DMS 273 (cell line): ENCODE data around the gene FADS2.
A peak's percentile ranks its signal among the peaks of the same experiment; 100 is the strongest.

ENCODE experiments used
- DNase-seq: peaks from one replicate; lab custom pipeline; 2025; ENCODE audit not compliant: unreplicated experiment; lab: John Stamatoyannopoulos, UW

The FADS2 gene

DNA sequence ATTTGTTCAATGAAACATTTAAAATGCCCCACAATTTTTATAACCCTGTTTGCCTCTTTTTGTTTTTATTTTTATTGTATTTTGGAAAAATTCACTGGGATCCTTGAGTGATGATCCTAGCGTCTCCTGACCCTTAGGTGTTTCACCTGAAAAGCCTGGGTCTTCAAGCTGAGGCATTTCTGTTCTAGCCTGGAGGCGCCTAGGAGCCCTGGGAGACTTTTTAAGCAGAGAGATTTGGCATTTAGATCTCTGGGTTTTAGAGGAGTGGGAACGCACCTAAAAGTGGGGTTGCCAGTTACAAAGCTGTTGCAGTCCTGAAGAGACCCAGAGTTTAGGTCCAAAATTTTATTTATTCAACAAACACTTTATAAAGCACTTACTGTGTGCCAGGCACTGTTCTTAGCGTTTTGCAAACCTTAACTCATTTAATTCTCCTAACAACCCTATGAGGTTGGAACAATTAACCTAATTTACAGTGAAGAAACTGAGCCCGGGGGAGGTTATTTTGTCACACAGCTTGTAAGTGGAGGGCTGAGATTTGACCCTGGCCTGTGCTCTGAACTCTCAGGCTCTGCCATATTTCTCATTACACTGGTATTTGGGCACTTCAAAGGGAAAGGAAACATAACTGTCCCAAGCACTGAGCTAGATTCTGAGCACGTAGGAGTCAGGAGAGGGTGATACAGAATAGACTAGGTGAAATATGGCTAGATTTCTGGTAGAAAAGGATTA is 10.5 kb upstream of the FADS2 start:
- no peak for DNase-seq

DNA sequence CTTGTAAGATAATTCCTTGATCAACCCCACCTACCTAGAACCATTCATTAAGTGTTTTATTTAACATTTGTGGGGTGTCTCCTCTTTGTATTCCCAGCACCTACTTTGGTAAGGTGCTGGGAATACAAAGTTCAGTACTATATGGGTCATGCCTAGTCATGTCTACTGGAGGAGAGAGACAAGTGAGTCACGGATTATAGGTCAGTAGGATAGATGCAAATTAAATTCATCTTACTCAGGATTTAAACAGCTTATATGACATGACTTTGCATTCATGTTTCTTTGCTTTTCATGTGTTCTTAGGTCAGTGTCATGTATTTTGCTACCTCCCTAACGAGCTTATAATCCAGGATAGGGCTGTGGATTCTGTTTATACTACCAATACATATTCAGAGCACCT is 7.9 kb upstream of the FADS2 start:
- no peak for DNase-seq

DNA sequence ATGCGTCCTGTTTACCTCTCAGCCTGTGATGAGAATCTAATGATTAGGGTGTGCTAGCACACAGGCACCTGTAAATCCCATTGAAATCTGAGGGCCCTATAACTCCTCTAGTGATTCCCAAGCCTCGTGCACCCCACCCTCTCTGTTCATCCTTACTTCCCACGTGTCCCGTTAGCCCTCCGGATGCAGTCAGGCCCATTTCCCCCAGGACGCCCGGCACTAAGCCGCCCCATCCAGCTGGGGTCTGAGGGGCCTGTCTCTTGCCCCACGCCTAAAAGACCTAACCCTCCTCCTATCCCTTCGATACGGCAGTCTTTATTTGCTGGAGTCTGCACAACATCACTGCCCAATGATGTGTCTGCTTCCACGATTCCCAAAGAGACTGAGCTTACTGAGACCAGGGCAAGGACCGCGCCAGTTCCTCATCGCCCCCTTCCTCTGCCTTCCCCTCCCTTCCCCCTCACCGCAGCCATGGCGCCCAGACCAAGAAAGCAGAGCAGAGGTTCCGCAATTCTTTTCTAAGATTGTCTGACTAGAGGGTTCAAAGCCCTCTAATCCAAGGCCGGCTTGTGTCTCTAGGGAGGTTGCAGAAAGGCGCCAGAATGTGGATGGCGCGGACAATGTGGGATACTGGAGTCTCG is 1.1 kb upstream of the FADS2 start:
- DNase-seq = no peak

DNA sequence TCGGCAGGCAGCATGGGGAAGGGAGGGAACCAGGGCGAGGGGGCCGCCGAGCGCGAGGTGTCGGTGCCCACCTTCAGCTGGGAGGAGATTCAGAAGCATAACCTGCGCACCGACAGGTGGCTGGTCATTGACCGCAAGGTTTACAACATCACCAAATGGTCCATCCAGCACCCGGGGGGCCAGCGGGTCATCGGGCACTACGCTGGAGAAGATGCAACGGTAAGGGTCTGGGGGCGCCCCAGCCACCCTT is 204 bp downstream of the FADS2 start:
- no peak for DNase-seq

DNA sequence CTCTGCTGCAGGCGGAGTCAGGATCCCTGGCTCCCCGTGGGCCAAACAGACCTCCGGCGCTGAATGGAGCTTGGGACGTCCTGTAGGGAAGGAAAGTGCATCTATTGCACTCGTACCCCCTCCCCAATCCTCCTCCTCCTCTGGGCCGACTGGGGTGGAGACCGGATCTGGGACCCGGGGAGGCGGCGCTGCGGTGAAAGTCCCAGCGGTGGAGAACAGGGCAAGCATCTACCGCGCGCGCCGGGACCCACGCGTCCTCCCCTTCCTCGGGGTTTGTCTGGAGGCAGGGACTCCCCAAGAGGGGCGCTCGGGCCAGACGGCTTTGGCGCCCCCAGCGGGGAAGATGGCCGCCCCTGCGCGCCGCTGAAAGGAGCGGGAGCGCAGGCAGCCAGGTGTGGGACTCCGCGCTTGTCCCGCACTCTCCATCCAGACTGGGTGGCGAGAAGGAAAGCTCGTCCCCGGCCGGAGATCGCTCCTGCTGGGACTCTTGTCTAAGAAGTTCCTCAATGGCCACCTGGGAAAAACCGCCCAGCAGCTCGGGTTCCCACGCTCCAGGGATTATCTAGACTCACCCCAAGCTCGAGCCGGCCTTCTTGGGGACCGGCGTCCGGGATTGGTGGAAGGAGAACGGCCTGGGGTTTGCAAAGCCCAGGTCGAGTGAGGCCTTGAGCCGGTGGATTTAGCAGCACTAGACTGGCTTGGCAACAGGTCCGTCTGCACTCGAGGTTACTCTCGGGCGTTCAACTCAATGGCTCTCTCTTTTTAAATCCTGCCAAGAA is 718 bp downstream of the FADS2 start:
- DNase-seq = peak; percentile 69

DNA sequence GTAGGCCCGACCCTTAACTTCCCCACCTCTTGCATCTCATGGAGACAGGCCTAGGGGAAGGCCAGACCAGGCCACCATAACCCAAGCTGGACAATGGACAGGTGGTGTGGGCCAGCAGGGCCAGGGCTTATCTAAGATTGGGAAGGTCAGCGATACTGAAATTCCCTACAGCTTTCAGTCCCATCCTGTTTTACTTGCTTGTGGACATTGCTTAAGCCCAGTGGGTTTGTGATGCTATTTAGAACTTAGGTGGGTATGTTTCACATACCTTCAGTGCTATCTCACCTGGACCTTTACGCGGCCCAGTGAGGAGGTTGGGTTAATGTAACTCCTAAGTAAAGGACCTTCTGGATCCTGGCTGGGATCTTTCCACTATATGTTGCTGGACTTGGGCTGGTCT is 1.7 kb downstream of the FADS2 start:
- no peak for DNase-seq

DNA sequence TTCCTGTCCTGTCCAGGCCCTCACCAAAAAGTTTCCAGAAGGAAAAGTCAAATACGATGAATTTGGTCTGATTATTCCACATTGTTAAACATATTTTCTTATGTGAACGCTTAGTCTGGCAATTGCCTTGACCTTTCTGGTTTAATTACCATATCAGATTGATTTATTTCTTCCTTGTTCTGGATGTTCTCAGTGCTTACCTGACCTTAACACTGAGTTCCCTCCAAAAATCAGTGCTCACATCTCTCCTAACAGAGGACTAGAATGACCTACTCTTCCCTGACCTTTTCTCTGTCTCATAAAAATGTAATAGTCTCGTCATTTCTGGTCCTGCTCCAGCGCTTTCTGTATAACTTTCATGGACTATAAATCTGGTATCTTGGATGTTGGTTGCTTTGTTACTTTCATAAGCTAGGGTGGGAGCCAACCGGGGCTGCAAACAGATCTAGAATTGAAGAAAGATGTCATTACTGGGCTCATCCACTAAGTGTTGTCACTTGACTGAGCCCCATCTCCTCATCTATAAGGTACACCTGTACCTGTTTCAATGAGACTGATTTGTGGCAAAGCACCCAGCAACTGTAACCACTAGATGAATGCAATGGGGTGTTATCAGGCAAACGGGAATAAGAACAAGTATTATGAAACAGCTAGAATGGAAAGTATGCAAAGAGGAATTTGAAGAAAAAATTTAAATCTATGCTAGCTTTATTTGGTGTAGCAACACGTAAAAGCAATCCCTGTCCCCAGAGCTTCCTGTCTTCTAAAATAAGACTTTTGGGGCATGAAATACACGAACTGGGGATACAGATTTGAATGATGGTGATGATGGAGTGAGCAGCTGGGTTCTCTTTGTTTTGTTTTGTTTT is 2.4 kb downstream of the FADS2 start:
- no peak for DNase-seq

DNA sequence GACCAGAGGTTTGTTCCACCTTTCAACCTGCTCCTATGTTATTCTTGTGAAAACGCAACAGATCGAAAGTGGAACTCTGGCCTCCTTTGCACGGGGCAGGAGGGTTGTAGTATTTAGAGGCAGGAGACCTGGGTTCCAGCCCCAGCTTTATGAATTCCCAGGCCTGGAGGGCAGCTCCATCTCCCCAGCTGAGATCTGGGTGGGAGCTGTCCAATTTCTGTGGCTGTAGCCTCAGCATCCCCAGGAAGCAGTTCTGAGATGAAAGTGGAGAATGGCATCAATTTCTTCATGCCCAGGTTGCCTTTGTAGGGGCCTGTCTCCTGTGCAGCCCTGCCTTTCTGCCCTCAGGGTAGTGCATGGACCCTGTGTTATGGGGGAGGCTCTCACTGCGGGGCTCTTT is 4.1 kb downstream of the FADS2 start:
- no peak for DNase-seq

DNA sequence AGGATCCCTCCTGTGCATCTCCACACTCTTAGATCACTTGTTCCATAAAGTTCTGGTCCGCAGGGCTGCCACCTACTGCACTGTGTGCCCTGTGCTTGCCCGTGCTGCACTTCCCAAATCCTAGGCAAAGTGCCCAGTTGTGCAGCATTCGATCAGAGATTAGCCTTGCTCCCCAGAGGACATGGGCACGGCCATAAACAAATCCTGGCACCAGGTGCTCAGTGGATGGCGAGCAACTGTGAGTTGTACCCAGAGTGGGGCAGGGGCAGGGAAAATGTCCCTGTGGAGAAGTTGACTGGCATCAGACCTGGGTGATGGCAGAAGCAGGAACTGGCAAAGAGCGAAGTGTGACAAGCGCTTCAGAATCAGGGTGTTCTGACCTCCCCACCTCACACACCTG is 4.7 kb downstream of the FADS2 start:
- DNase-seq = no peak

DNA sequence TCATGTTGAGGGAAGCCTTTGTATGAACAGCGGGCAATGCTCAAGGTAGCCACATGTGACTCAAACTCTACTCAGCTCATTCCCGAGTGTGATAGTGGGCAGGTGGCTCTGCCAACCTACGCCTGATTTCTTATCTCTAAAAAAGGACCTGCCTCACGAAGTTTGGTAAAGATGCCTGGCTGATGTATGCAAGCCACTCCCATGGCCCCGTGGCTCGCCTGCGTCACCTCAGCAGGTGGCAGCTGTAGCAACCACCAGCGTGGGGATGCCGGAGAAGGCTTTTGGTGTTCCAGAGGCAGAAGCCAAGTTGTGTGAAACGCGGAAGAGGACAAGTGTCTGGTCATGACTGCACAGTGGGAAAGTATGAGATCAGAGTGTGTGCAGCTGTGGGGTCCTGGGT is 5.4 kb downstream of the FADS2 start:
- DNase-seq = no peak

DNA sequence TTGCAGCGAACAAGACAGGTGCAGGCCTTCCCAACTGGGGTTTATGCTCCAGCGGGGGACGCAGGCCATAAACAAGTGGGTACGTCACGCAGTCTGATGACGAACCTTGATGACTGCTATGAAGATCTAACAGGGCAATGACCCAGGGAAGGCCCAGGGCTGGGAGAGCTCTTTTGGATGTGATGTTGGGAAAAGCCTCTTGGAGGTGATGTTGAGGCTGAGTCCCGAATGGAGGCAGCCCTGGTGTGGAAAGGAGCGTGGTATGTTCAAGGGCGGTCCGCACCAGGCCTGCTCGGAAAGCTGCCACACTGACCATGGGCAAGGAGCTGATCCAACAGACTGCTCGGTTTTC is 5.8 kb downstream of the FADS2 start:
- DNase-seq = no peak

DNA sequence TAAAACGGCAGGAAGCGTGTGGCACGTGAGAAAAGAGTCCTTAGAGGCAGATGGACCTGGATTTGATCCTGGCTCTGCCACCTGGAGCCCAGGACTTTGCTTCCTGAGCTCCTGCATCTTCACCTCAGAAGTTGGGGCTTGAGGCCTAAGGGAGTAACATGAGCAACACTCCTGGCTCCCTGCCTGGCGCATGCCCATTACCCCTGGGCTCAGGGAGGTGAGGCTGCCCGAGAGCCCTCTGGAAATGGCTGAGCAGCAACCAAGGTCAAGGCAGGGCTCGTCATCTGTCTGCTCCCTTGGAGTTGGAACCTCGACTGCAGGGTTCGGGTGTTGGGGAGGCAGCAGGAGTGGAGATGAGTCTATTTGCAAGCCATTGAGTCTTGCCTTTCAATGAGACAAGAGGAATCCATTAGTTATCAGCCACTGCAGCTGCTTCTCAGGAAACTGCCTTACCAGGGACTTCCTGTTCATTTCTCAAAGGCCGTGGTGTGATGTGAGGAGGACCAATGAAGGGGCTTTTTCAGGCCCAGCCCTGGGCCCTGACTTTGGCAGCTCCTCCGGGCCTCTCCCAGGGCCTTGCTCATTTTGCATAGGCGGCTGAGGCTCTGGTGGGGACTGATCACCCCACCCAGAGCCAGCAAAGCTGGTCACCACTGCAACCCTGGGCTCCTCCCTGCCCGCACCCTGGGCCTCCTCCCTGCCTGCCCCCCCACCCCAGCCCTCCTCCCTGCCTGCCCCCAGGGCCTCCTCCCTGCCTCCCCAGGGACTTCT is 6.4 kb downstream of the FADS2 start:
- peak; percentile 55 for DNase-seq

DNA sequence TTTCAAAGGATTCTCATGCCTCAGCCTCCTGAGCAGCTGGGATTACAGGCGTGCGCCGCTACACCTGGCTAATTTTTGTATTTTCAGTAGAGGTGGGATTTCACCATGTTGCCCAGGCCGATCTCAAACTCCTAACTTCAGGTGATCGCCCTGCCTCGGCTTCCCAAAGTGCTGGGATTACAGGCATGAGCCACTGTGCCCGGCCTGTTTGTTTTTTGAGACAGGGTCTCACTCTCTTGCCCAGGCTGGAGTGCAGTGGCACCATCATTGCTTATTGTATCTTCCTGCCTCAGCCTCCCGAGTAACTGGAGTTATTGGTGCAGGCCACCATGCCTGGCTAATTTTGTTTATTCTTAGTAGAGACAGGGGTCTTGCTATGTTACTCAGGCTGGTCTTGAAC is 8.1 kb downstream of the FADS2 start:
- DNase-seq = no peak

DNA sequence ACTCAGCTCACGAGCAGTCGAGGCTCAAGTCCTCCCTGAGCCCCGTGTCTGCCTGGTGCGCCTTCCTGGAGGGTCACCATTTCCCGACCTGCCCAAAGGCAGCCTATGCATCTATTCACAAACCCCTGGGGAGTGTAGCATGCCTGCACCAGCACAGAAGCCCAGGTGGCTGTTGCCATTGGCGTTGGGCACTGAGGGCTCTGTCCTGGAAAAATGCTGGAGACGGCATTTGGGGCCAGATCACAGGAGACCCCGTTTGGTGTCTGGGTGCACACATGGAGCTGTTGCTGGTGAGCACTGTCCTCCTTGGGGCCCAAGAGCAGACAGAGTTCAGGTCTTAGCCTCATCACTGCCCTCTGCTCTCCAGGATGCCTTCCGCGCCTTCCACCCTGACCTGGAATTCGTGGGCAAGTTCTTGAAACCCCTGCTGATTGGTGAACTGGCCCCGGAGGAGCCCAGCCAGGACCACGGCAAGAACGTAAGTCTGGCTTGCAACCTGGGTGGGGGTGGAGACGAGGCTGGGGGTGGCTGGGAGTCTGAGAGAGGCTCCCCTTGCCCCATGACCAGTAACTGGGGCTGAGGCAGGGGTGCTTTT is 9.4 kb downstream of the FADS2 start:
- DNase-seq = no peak

DNA sequence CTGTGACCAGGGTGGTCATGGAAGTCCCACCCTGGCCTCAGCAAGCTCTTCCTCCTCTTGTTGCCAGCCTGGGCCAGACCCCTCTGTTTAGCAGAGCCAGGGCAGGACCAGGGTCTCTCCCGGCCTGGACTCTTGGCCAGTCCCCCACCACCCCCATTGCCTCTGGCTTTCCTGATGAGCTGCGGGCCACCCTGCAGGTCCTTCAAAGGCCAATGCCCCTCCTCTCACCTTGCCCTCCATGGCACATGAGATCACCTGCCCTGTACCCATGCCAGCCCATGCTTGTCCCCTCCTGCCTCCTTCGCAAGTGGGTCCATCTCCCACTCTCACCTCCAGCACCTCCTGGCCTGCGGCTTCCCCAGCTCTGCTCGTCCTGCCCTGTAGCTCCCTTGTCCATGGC is 10.4 kb downstream of the FADS2 start:
- no peak for DNase-seq

DNA sequence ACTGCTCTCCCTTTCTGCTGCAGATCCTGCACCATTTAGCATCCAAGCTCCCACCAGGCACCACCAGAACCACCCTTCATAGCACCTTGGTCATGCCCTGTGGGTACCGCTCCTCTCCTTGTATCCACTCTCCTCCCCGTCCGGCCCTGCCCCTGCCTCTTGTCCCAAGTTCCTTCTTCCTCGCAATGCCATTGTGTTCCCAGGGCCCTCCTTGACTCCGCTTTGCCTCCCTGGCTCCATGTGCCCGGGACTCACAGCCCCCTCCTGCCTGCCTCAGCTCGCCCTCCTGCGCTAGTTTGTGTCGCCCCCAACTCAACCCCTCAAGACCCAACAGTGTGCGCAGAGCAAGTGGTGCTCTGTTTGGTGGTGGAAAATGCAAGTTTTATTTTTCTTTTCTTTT is 10.8 kb downstream of the FADS2 start:
- DNase-seq = no peak

DNA sequence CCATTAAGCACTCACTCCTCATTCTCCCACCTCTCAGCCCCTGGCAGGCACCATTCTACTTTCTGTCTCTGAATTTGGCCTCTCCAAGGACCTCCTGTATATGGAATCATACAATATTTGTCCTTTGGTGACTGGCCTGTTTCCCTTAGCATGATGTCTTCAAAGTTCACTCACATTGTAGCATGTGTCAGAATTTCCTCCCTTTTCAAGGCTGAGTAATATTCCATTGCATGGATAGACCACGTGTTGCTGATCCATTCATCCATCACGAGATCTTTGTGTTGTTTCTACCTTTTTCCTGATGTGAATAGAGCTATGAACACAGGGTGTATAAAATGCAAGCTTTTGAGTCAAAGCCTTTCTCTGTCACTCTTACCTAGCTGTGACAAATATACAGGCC is 11.6 kb downstream of the FADS2 start:
- DNase-seq = no peak

DNA sequence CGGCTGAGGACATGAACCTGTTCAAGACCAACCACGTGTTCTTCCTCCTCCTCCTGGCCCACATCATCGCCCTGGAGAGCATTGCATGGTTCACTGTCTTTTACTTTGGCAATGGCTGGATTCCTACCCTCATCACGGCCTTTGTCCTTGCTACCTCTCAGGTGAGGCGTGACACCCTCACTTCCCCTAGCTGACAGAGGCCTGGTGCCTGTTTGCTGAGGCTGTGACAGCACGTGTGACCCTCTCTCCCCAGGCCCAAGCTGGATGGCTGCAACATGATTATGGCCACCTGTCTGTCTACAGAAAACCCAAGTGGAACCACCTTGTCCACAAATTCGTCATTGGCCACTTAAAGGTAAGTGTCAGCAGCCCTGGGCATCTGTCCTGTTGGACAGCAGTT is 12.3 kb downstream of the FADS2 start:
- no peak for DNase-seq

DNA sequence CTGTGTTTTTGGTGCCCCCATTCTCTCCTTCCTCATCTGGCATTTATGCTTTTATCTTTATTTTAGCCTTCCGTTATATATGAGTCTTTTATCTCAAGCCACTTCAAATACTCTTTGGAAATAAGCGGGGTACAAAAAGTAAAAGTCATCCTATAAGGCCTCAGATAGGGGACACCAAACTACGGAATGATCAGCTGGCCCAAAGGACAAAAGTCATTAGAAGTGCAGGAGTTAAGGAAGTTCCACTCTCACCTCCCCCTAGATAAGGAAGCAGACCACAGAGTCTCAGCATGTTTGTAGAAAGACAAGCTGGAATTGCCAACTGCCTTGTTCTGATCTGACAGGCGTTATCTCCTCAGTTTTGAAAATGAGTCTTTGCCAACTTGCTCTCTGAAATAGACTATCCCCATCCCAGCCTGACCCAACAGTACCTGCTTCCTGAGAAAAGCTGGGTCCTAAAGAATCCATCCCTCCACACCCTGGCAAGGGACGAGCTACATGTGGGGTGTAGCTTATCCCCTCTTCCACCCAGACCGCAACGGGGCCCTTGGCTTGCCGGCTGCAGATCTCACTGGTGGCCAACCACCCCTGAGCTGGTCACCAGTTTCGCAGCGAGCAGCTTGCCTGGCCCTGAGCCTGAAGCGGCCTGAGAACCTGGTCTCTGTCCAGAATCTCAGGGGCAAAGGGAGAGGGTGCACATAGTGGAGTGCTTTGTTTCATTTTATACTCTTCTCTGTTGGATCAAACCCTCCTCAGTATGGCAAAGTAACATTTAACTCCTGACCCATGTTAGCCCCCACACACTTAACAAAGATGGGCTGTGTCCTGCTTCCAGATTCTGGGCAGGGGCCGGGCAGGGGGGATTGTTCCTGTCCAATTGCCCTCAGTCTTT is 13.8 kb downstream of the FADS2 start:
- DNase-seq = no peak

DNA sequence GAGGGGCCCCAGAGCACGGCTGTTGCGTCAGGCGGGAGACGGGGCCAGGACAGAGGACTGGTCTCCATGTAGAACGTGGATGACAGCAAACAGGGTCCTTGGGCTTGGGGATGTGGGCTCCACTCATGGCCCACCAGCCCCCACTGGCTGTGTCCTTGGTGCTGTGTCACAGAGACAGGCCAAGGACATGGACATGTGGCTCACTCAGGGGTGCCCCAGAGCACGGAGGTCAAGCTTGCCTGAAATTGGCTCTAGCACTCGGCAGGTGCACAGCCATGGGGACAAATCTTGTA is 14.4 kb downstream of the FADS2 start:
- no peak for DNase-seq
